GM21825 (cell line): ENCODE measurements around the gene ESR2.
"Not testable (repeated sequence)": the region's sequence is repeated elsewhere in the genome, so short reads cannot be mapped to it uniquely, and the experiment has no call there.

Experiments used
- ATAC-seq: cut with Tn5 transposase; IDR thresholded peaks from one replicate; pipeline ENCODE4 v1.9.1; 2021; ENCODE audit warnings: mild to moderate bottlenecking, moderate library complexity; ENCODE audit not compliant: unreplicated experiment

Gene ESR2

GRCh38 chr14:64201296-64201695 is 92.9 kb downstream of the ESR2 start:
- ATAC-seq, result no peak

- no peak for ATAC-seq
Measured at GRCh38 chr14:64200170-64200569, 94.0 kb downstream of the ESR2 start.

GRCh38 chr14:64198486-64198885 is 95.7 kb downstream of the ESR2 start:
- ATAC-seq, result no peak

GRCh38 chr14:64197996-64198395 is 96.2 kb downstream of the ESR2 start:
- ATAC-seq, result no peak

GRCh38 chr14:64196814-64197411 is 97.3 kb downstream of the ESR2 start:
- peak; percentile 45 for ATAC-seq

- ATAC-seq, result no peak
Measured at GRCh38 chr14:64196056-64196455, 98.1 kb downstream of the ESR2 start.

GRCh38 chr14:64195199-64195598 is 99.0 kb downstream of the ESR2 start:
- peak; percentile 59 for ATAC-seq

- ATAC-seq, result no peak
Measured at GRCh38 chr14:64194404-64194803, 99.8 kb downstream of the ESR2 start.

- no peak for ATAC-seq
Measured at GRCh38 chr14:64193821-64194220, 100.3 kb downstream of the ESR2 start.

GRCh38 chr14:64191756-64192155 is 102.4 kb downstream of the ESR2 start:
- no peak for ATAC-seq

- no peak for ATAC-seq
Measured at GRCh38 chr14:64190974-64191502, 103.1 kb downstream of the ESR2 start.

- no peak for ATAC-seq
Measured at GRCh38 chr14:64187331-64187730, 106.8 kb downstream of the ESR2 start.

GRCh38 chr14:64186231-64187129 is 107.7 kb downstream of the ESR2 start:
- no peak for ATAC-seq

GRCh38 chr14:64185184-64185583 is 109.0 kb downstream of the ESR2 start:
- ATAC-seq, result no peak

- no peak for ATAC-seq
Measured at GRCh38 chr14:64184103-64184729, 110.0 kb downstream of the ESR2 start.

- ATAC-seq, result not testable (repeated sequence)
Measured at GRCh38 chr14:64182908-64183307, 111.3 kb downstream of the ESR2 start.

GRCh38 chr14:64178814-64179213 is 115.4 kb downstream of the ESR2 start:
- no peak for ATAC-seq

GRCh38 chr14:64176330-64176729 is 117.8 kb downstream of the ESR2 start:
- ATAC-seq, result no peak

GRCh38 chr14:64174922-64175782 is 119.0 kb downstream of the ESR2 start:
- ATAC-seq, result no peak

- no peak for ATAC-seq
Measured at GRCh38 chr14:64170181-64170580, 124.0 kb downstream of the ESR2 start.

- no peak for ATAC-seq
Measured at GRCh38 chr14:64159588-64159987, 134.6 kb downstream of the ESR2 start.
